Gastroesophageal sphincter (tissue), 4 donors: Measurements from ENCODE around the gene UCHL3. TPM values are rescaled to one million over a fixed set of nuclear protein-coding genes. Genes with fewer than 3 reads are reported as not detected.

Experiments
- ATAC-seq: fragments of 150-250 bp; one replicate; pipeline ENCODE4 v1.9.1; 2016; ENCODE audit warnings: mild to moderate bottlenecking, moderate library complexity
- H3K27ac ChIP-seq, 4 donors: fragments of 200-600 bp; sonication (generic) in 3 of 4; 1 replicate in 3 of 4; 2 replicates in 1 of 4; pipeline ENCODE4 v1.5.1; 2016 to 2019
- H3K27me3 ChIP-seq: fragments of 200-600 bp; sonication (generic); one replicate; pipeline ENCODE4 v1.5.1; 2019
- H3K36me3 ChIP-seq, 2 donors: fragments of 200-600 bp; sonication (generic); one replicate each; pipeline ENCODE4 v1.5.1; 2019; ENCODE audit warnings: control low read depth in 1 of 2
- H3K4me1 ChIP-seq, 3 donors: fragments of 200-600 bp; sonication (generic); 1 replicate in 2 of 3; 2 replicates in 1 of 3; pipeline ENCODE4 v1.5.1; 2016 to 2019; ENCODE audit warnings: control low read depth in 2 of 3
- H3K4me3 ChIP-seq, 2 donors: fragments of 200-600 bp; sonication (generic); one replicate each; pipeline ENCODE4 v1.5.1; 2019; ENCODE audit warnings: mild to moderate bottlenecking in 1 of 2, moderate library complexity in 1 of 2
- H3K9me3 ChIP-seq, 3 donors: fragments of 200-600 bp; sonication (generic); one replicate each; pipeline ENCODE4 v1.5.1; 2017 to 2019; ENCODE audit warnings: control low read depth in 2 of 3
- EP300 ChIP-seq: sonication (generic); formaldehyde crosslinking; IDR thresholded peaks from one replicate; pipeline ENCODE4 v1.6.1; 2017; ENCODE audit warnings: antibody characterized with exemption, mild to moderate bottlenecking
- POLR2A ChIP-seq, 2 donors: fragments of 450-650 bp; IDR thresholded peaks; one replicate each; pipeline ENCODE4 v1.6.1; 2017; ENCODE audit warnings: antibody characterized with exemption in 2 of 2, mild to moderate bottlenecking in 2 of 2, moderate library complexity in 1 of 2
- POLR2AphosphoS5 ChIP-seq: sonication (generic); formaldehyde crosslinking; IDR thresholded peaks from one replicate; pipeline ENCODE4 v1.6.1; 2017; ENCODE audit warnings: antibody characterized with exemption
- WGBS, 2 donors: methylation state at CpG; one replicate each; pipeline ENCODE4 v1.1.5; 2018; ENCODE audit warnings: low coverage in 1 of 2; 5-methylcytosine and 5-hydroxymethylcytosine counted together
- total RNA-seq, 4 donors: library from RNA; depleted of rRNA; stranded (reverse); fragments of >200 nt; gene quantifications; one replicate each; pipeline ENCODE4 v1.1.0, GENCODE V29; 2016
- TF ChIP-seq, protein P1 (sequence below), 4 experiments: fragments of 200-600 bp in 2 of 4; fragments of 450-650 bp in 2 of 4; sonication (generic) in 1 of 4; IDR thresholded peaks; one replicate each; pipeline ENCODE4 v1.5.1; 2017 to 2019; ENCODE audit warnings: antibody characterized with exemption in 4 of 4, mild to moderate bottlenecking in 2 of 4, moderate library complexity in 2 of 4

UCHL3 gene
- total RNA-seq, 4 donors from 2014 or later = 4.0 to 28.2 (median 19.0) TPM

GRCh38 chr13:75620020-75620419 is 70.4 kb downstream of the UCHL3 start:
- WGBS, 2 donors = 54% methylated on average over 1 of the region's 1 CpG; no CpG with 5 or more reads in 1 of the 2 donors

GRCh38 chr13:75621147-75621546 is 71.6 kb downstream of the UCHL3 start:
- no peak overlapping the region for H3K4me3 ChIP-seq
- ATAC-seq = no peak
- TF ChIP-seq, protein P1, sequence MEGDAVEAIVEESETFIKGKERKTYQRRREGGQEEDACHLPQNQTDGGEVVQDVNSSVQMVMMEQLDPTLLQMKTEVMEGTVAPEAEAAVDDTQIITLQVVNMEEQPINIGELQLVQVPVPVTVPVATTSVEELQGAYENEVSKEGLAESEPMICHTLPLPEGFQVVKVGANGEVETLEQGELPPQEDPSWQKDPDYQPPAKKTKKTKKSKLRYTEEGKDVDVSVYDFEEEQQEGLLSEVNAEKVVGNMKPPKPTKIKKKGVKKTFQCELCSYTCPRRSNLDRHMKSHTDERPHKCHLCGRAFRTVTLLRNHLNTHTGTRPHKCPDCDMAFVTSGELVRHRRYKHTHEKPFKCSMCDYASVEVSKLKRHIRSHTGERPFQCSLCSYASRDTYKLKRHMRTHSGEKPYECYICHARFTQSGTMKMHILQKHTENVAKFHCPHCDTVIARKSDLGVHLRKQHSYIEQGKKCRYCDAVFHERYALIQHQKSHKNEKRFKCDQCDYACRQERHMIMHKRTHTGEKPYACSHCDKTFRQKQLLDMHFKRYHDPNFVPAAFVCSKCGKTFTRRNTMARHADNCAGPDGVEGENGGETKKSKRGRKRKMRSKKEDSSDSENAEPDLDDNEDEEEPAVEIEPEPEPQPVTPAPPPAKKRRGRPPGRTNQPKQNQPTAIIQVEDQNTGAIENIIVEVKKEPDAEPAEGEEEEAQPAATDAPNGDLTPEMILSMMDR (IDR thresholded peaks at IDR 0.05) = no peak

More at GRCh38 chr13:75620020-75620419, 70.4 kb downstream of the UCHL3 start:
- no peak overlapping the region for H3K27ac ChIP-seq
- TF ChIP-seq POLR2AphosphoS5 (no peak), POLR2A (IDR thresholded peaks at IDR 0.05) (no peak), EP300 (no peak)
- TF ChIP-seq, protein P1 (IDR thresholded peaks at IDR 0.05) = no peak
- H3K4me3 ChIP-seq = no peak overlapping the region
- no peaks in the 10 kb centered on the region for H3K4me1 ChIP-seq
- ATAC-seq = no peak
- no peaks in the 10 kb centered on the region for H3K9me3 ChIP-seq
- peaks cover 0 to 5% of the 10 kb centered on the region in 2 donors for H3K36me3 ChIP-seq
- H3K27me3 ChIP-seq = no peaks in the 10 kb centered on the region

GRCh38 chr13:75628801-75629200 is 79.2 kb downstream of the UCHL3 start:
- H3K27me3 ChIP-seq = no peaks in the 10 kb centered on the region
- 86 to 100% methylated on average over 1 to 3 of the region's 4 CpGs for WGBS, 2 donors
- no peaks in the 10 kb centered on the region for H3K4me1 ChIP-seq
- no peak for ATAC-seq
- no peaks in the 10 kb centered on the region for H3K36me3 ChIP-seq
- TF ChIP-seq EP300 (no peak), POLR2AphosphoS5 (no peak), POLR2A (IDR thresholded peaks at IDR 0.05) (no peak)
- TF ChIP-seq, protein P1 (IDR thresholded peaks at IDR 0.05) = no peak
- no peak overlapping the region for H3K27ac ChIP-seq
- H3K9me3 ChIP-seq = no peaks in the 10 kb centered on the region
- no peak overlapping the region for H3K4me3 ChIP-seq

More at GRCh38 chr13:75621147-75621546, 71.6 kb downstream of the UCHL3 start:
- Histone ChIP-seq H3K36me3 (peaks cover 0 to 5% of the 10 kb centered on the region in 2 donors), H3K4me1 (no peaks in the 10 kb centered on the region), H3K27ac (no peak overlapping the region), H3K27me3 (no peaks in the 10 kb centered on the region), H3K9me3 (no peaks in the 10 kb centered on the region)
- WGBS, 2 donors = 32 to 41% methylated on average over 2 of the region's 2 CpGs

DNA sequence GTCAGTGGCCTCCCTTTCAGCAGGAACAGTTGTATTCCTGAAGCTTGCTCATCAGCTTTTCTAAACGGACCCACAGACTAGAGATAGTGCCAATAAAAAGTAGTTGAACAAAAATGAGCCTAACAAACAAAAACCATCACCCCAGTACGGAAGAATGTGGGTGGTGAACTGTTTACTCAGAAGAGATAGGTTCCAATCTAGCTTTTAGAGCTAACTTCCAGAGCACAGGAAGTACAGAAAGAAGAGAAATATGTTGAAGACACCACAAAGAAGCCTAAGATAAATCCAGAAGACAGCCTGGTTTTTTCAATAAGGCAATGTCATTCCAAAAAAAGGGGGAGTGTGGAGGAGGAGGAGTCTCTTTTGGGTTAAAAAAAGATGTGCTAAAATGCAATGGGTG is 83.7 kb downstream of the UCHL3 start:
- Histone ChIP-seq H3K27me3 (peaks cover 16% of the 10 kb centered on the region), H3K4me1 (peaks cover 0 to 27% (median 6%) of the 10 kb centered on the region in 3 donors), H3K9me3 (no peaks in the 10 kb centered on the region), H3K27ac (no peak overlapping the region), H3K36me3 (no peaks in the 10 kb centered on the region), H3K4me3 (no peak overlapping the region)
- WGBS, 2 donors = 18 to 21% methylated on average over 2 of the region's 2 CpGs
- TF ChIP-seq POLR2AphosphoS5 (no peak), EP300 (no peak), POLR2A (IDR thresholded peaks at IDR 0.05) (no peak)
- TF ChIP-seq, protein P1 (IDR thresholded peaks at IDR 0.05) = no peak
- ATAC-seq = no peak

DNA sequence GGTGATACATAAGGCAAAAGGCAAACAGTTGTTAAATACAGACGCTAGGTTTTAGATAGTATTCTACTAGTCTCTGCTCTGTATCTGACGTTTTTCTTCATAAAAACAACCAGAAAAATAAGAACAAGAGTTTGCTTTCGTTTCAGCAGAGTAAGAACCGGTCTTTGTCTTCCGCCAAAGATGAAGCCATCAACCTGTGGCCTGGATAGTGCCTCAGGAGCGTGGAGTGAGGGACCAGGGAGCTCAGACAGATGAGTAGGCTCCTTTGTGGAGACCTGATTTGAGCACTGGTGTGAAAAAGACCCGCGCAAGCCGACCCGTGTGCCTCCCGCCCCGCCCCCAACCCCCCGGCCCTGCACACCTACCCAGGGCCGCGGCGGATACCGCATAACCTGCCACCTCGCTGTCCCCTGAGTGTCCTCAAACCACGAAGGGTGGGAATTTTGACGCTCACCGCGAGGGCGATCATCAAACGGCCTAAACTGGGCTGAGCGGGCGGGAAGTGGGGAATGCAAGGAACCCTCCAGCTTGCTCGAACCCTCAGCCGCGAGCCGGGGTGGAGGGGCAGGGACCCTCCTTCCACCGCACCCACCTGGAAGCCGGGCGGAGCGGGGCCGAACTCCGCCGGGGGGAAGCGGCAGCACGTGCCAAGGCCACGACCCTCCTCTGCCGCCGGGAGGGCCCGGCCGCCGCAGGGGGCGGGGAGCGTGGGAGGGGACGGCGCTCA is 85.7 kb downstream of the UCHL3 start:
- TF ChIP-seq EP300 (no peak), POLR2A (IDR thresholded peaks at IDR 0.05) (no peak), POLR2AphosphoS5 (no peak)
- TF ChIP-seq, protein P1 (IDR thresholded peaks at IDR 0.05) = no peak
- Histone ChIP-seq H3K9me3 (no peaks in the 10 kb centered on the region), H3K36me3 (no peaks in the 10 kb centered on the region), H3K4me3 (peak overlapping the region; percentile 59 to 83), H3K27me3 (peaks cover 16% of the 10 kb centered on the region), H3K4me1 (peaks cover 0 to 27% (median 6%) of the 10 kb centered on the region in 3 donors), H3K27ac (peak overlapping the region in 3 of 4 donors; percentile 40 to 67 (median 61))
- 63 to 76% methylated on average over 6 to 8 of the region's 49 CpGs for WGBS, 2 donors
- peak; percentile 2 for ATAC-seq
